D721Med (cell line): ENCODE data around the gene LHFPL2.
A peak's percentile ranks its signal among the peaks of the same experiment; 100 is the strongest.

ENCODE experiments used
- DNase-seq: peaks from one replicate; pipeline ENCODE4 v3.0.0; 2011; ENCODE audit warnings: low spot score; ENCODE audit not compliant: insufficient read length
- FAIRE-seq: peaks from 2 replicates; lab custom pipeline; 2011; peaks lifted over from hg19 to GRCh38; lab: Jason Lieb, UNC
- CTCF ChIP-seq: IDR thresholded peaks from 2 replicates; pipeline ENCODE4 v1.5.1; 2012; ENCODE audit warnings: mild to moderate bottlenecking, control low read depth; ENCODE audit not compliant: insufficient read depth; ENCODE audit errors: missing control alignments

The LHFPL2 gene

GRCh38 chr5:78618303-78618702, 30.3 kb downstream of the LHFPL2 start:
- no peak for FAIRE-seq
- TF ChIP-seq CTCF: no peak

DNA sequence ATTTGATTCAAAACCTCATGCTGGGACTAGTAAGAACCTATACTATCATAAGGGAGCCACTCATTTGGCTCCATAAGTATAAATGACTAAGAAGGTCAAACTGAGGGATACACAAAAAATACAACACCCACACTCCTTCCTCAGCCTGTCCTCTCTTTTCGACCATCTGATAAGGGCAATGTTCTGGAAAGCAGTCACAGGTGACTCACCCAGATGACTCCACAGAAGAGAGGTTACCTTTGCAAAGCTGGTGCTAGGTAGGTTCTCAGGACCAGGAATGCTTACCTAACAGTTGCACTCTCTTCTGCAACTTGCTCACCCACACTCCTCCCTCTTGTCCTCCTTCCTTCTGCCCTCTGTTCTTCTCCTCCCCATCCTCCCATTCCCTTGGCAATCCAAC, 32.9 kb downstream of the LHFPL2 start:
- DNase-seq: no peak
- no peak for FAIRE-seq

More at GRCh38 chr5:78618303-78618702, 30.3 kb downstream of the LHFPL2 start:
- DNase-seq: no peak

DNA sequence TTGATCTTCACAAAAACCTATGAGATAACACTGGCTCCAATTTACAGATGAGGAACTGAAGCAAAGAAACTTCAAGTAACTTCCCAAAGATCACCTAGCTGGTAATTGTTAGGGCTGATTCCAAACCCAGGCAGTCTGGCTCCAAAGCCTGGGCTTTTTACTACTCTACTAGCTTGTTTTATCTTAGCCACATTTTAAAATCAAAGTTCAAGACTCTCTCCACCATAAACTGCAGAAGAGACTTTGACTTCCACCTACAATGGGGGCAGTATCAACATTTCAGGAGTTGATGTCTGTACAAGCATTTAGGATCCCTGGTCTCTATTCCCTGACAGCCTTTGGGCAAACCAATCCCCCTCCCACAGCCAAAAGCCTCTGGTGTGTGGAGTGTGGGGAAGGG, 33.8 kb downstream of the LHFPL2 start:
- FAIRE-seq: no peak
- no peak for DNase-seq
- TF ChIP-seq CTCF: no peak

More for the DNA sequence above, 32.9 kb downstream of the LHFPL2 start:
- TF ChIP-seq CTCF: no peak

DNA sequence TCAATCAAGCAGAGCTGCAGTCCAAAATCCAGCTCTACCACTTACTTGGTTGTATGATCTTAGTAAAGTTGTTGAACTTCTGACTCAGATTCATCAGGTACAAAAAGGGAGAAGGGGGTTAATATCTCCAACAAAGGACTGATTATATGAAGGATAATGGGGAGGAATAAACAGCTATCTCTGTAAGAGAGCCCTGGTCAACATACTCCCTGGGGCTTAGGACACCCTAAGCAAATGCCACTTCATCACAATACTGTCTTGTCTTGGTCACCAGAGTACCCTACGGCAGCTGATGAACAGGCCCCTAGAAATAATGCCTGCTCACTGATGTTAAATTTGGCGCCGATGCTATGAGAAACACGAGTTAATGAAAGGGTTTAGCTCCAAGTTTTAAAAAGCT, 34.8 kb downstream of the LHFPL2 start:
- DNase-seq (no peak), FAIRE-seq (peak; percentile 6)
- TF ChIP-seq CTCF: no peak

DNA sequence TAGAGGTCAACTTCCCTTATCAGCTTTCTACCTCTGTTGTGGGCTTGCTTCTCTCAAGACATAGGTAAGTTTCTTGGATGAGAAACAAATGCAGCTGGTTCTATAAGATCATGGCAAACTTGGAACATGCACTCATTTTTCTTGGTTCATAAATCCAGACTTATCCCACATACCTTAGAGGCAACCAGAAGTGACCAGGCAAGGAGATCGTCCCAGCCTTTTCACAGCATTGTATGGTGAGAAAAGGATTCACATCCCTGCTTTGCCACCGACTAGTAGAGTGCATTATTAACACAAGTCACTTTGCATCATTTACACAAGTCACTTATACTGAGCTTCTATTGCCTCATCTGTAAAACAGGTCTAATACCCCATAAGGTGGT, 35.4 kb downstream of the LHFPL2 start:
- FAIRE-seq (no peak), DNase-seq (no peak)
- no peak for TF ChIP-seq CTCF

GRCh38 chr5:78612227-78613150, 36.1 kb downstream of the LHFPL2 start:
- no peak for FAIRE-seq
- no peak for DNase-seq

More at GRCh38 chr5:78612227-78613150, 36.1 kb downstream of the LHFPL2 start:
- no peak for TF ChIP-seq CTCF
